Measurements from ENCODE around the gene PGC. TPM values are rescaled to one million over a fixed set of nuclear protein-coding genes. Genes with fewer than 3 reads are reported as not detected.

Gene PGC
- total RNA-seq, 8 experiments from 2014 or later: 0.14 to 0.95 (median 0.25) TPM; not detected in 5

GRCh38 chr6:41732149-41732548 is 15.0 kb downstream of the PGC start:
- in situ Hi-C loops (cut with MboI; ENCODE audit: low pct_unique_long_range_greater_than_20kb in 2 of 9, low sequenced_read_pairs in 9 of 9, unreplicated experiment in 9 of 9): no loop called here
- H3K27ac ChIP-seq: no peak overlapping the region
- ATAC-seq (replicated peaks in 6 of 8): no peak
- H3K4me1 ChIP-seq (replicated peaks in 1 of 2): peaks cover 8 to 16% of the 10 kb centered on the region in 2 donors
- H3K4me3 ChIP-seq: no peak overlapping the region

GRCh38 chr6:41731561-41732086 is 15.6 kb downstream of the PGC start:
- WGBS, 10 experiments: 68 to 100% (median 100%) methylated on average over 1 to 7 of the region's 7 CpGs; no CpG with 5 or more reads in 1 of the 10 experiments
- Histone ChIP-seq H3K4me1 (replicated peaks in 1 of 2) (peaks cover 8 to 16% of the 10 kb centered on the region in 2 donors), H3K4me3 (no peak overlapping the region), H3K27ac (no peak overlapping the region)
- in situ Hi-C loops (cut with MboI; ENCODE audit: low pct_unique_long_range_greater_than_20kb in 2 of 9, low sequenced_read_pairs in 9 of 9, unreplicated experiment in 9 of 9): no loop called here
- no peak for ATAC-seq (replicated peaks in 6 of 8)

GRCh38 chr6:41730531-41731436 is 16.4 kb downstream of the PGC start:
- no peak for ATAC-seq (replicated peaks in 6 of 8)
- in situ Hi-C loops (cut with MboI; ENCODE audit: low pct_unique_long_range_greater_than_20kb in 2 of 9, low sequenced_read_pairs in 9 of 9, unreplicated experiment in 9 of 9): no loop called here
- Histone ChIP-seq H3K27ac (no peak overlapping the region), H3K4me1 (replicated peaks in 1 of 2) (peaks cover 4 to 12% of the 10 kb centered on the region in 2 donors), H3K4me3 (no peak overlapping the region)
- WGBS, 10 experiments: 0 to 90% (median 75%) methylated on average over 1 to 5 of the region's 9 CpGs; no CpG with 5 or more reads in 3 of the 10 experiments

GRCh38 chr6:41729624-41730023 is 17.6 kb downstream of the PGC start:
- peaks cover 3 to 10% of the 10 kb centered on the region in 2 donors for H3K4me1 ChIP-seq (replicated peaks in 1 of 2)
- in situ Hi-C loops (cut with MboI; ENCODE audit: low pct_unique_long_range_greater_than_20kb in 2 of 9, low sequenced_read_pairs in 9 of 9, unreplicated experiment in 9 of 9): no loop called here
- no peak for ATAC-seq (replicated peaks in 6 of 8)
- no peak overlapping the region for H3K27ac ChIP-seq
- no peak overlapping the region for H3K4me3 ChIP-seq
- 22 to 83% (median 60%) methylated on average over 1 to 7 of the region's 7 CpGs; no CpG with 5 or more reads in 3 of the 10 experiments for WGBS, 10 experiments

- in situ Hi-C loops (cut with MboI; ENCODE audit: low pct_unique_long_range_greater_than_20kb in 2 of 9, low sequenced_read_pairs in 9 of 9, unreplicated experiment in 9 of 9): no loop called here
- no peak overlapping the region for H3K4me3 ChIP-seq
- H3K4me1 ChIP-seq (replicated peaks in 1 of 2): peaks cover 3 to 10% of the 10 kb centered on the region in 2 donors
- no peak for ATAC-seq (replicated peaks in 6 of 8)
- H3K27ac ChIP-seq: no peak overlapping the region
- WGBS, 10 experiments: 100% methylated on average over 1 to 3 of the region's 7 CpGs; no CpG with 5 or more reads in 8 of the 10 experiments
Measured at GRCh38 chr6:41728954-41729353, 18.2 kb downstream of the PGC start.

GRCh38 chr6:41728073-41728936 is 18.9 kb downstream of the PGC start:
- H3K4me3 ChIP-seq: no peak overlapping the region
- in situ Hi-C loops (cut with MboI; ENCODE audit: low pct_unique_long_range_greater_than_20kb in 2 of 9, low sequenced_read_pairs in 9 of 9, unreplicated experiment in 9 of 9): no loop called here
- H3K4me1 ChIP-seq (replicated peaks in 1 of 2): peaks cover 3 to 15% of the 10 kb centered on the region in 2 donors
- H3K27ac ChIP-seq: no peak overlapping the region
- WGBS, 10 experiments: 68 to 100% (median 93%) methylated on average over 1 to 5 of the region's 19 CpGs; no CpG with 5 or more reads in 3 of the 10 experiments
- ATAC-seq (replicated peaks in 6 of 8): no peak

GRCh38 chr6:41727705-41728072 is 19.5 kb downstream of the PGC start:
- Histone ChIP-seq H3K4me1 (replicated peaks in 1 of 2) (peaks cover 1 to 9% of the 10 kb centered on the region in 2 donors), H3K4me3 (no peak overlapping the region), H3K27ac (no peak overlapping the region)
- ATAC-seq (replicated peaks in 6 of 8): no peak
- 60 to 83% methylated on average over 1 of the region's 3 CpGs; no CpG with 5 or more reads in 8 of the 10 experiments for WGBS, 10 experiments
- in situ Hi-C loops (cut with MboI; ENCODE audit: low pct_unique_long_range_greater_than_20kb in 2 of 9, low sequenced_read_pairs in 9 of 9, unreplicated experiment in 9 of 9): no loop called here

- no peak overlapping the region for H3K27ac ChIP-seq
- in situ Hi-C loops (cut with MboI; ENCODE audit: low pct_unique_long_range_greater_than_20kb in 2 of 9, low sequenced_read_pairs in 9 of 9, unreplicated experiment in 9 of 9): no loop called here
Measured at GRCh38 chr6:41726876-41727275, 20.3 kb downstream of the PGC start.

GRCh38 chr6:41724586-41725501 is 22.4 kb downstream of the PGC start:
- no peak for ATAC-seq (replicated peaks in 6 of 8)
- Histone ChIP-seq H3K4me3 (no peak overlapping the region), H3K27ac (no peak overlapping the region), H3K4me1 (replicated peaks in 1 of 2) (peaks cover 0 to 6% of the 10 kb centered on the region in 2 donors)
- 40 to 90% (median 76%) methylated on average over 1 to 10 of the region's 13 CpGs; no CpG with 5 or more reads in 1 of the 10 experiments for WGBS, 10 experiments
- in situ Hi-C loops (cut with MboI; ENCODE audit: low pct_unique_long_range_greater_than_20kb in 2 of 9, low sequenced_read_pairs in 9 of 9, unreplicated experiment in 9 of 9): no loop called here

More at GRCh38 chr6:41726876-41727275, 20.3 kb downstream of the PGC start:
- 50 to 88% (median 71%) methylated on average over 1 to 4 of the region's 7 CpGs; no CpG with 5 or more reads in 7 of the 10 experiments for WGBS, 10 experiments
- no peak for ATAC-seq (replicated peaks in 6 of 8)
- peaks cover 0 to 6% of the 10 kb centered on the region in 2 donors for H3K4me1 ChIP-seq (replicated peaks in 1 of 2)
- no peak overlapping the region for H3K4me3 ChIP-seq

GRCh38 chr6:41724228-41724580 is 23.0 kb downstream of the PGC start:
- no peak overlapping the region for H3K4me3 ChIP-seq
- 40 to 100% (median 94%) methylated on average over 1 to 7 of the region's 7 CpGs; no CpG with 5 or more reads in 2 of the 10 experiments for WGBS, 10 experiments
- in situ Hi-C loops (cut with MboI; ENCODE audit: low pct_unique_long_range_greater_than_20kb in 2 of 9, low sequenced_read_pairs in 9 of 9, unreplicated experiment in 9 of 9): no loop called here
- H3K4me1 ChIP-seq (replicated peaks in 1 of 2): peaks cover 0 to 6% of the 10 kb centered on the region in 2 donors
- no peak overlapping the region for H3K27ac ChIP-seq
- ATAC-seq (replicated peaks in 6 of 8): no peak

GRCh38 chr6:41723530-41724227 is 23.5 kb downstream of the PGC start:
- ATAC-seq (replicated peaks in 6 of 8): peak; percentile 63 to 100 (median 84)
- peaks cover 0 to 6% of the 10 kb centered on the region in 2 donors for H3K4me1 ChIP-seq (replicated peaks in 1 of 2)
- H3K27ac ChIP-seq: no peak overlapping the region
- WGBS, 10 experiments: 40 to 100% (median 86%) methylated on average over 1 to 9 of the region's 21 CpGs; no CpG with 5 or more reads in 3 of the 10 experiments
- no peak overlapping the region for H3K4me3 ChIP-seq
- in situ Hi-C loops (cut with MboI; ENCODE audit: low pct_unique_long_range_greater_than_20kb in 2 of 9, low sequenced_read_pairs in 9 of 9, unreplicated experiment in 9 of 9): no loop called here
